HCT116 (cell line): ENCODE data around the gene GABBR1. TPM values are rescaled to one million over a fixed set of nuclear protein-coding genes. Genes with fewer than 3 reads are reported as not detected.

Experiments
- ATAC-seq: fragments of 200-7000 bp; cut with Tn5 transposase; 2 replicates; pipeline ENCODE4 v1.9.1; 2020; ENCODE audit warnings: mild to moderate bottlenecking, moderate library complexity
- BruUV-seq: library from RNA; stranded (reverse); fragments of 400-500 nt; replicated peaks from 2 replicates; lab custom pipeline; 2021; lab: Mats Ljungman, UMichigan
- CTCF ChIA-PET: fragments of 300-600 bp; sonication (Branson Sonifier 250); formaldehyde crosslinking; loops from one replicate; lab custom pipeline; 2021; ENCODE audit warnings: antibody characterized with exemption; lab: Charles Lee
- POLR2A ChIA-PET: fragments of 300-600, 350-600 bp; sonication (Branson Sonifier 250); formaldehyde crosslinking; loops from one replicate; lab custom pipeline; 2021; ENCODE audit warnings: antibody characterized with exemption; lab: Charles Lee
- RAD21 ChIA-PET, 2 experiments: fragments of 300-600 bp; sonication (Branson Sonifier 250); formaldehyde crosslinking; loops; one replicate each; lab custom pipeline; 2023; ENCODE audit warnings: low total read pairs in 2 of 2; ENCODE audit not compliant: uncharacterized antibody in 2 of 2, unreplicated experiment in 2 of 2, low non-redundant PET in 1 of 2; lab: Charles Lee
- DNase-seq: peaks from one replicate; pipeline ENCODE4 v3.0.0-alpha.2; 2010; ENCODE audit warnings: low read depth, low spot score
- H2AFZ ChIP-seq: fragments of 200-600 bp; shearing (Covaris generic), sonication (generic); 2 replicates; pipeline ENCODE4 v1.6.1; 2017; ENCODE audit warnings: low read depth, mixed run types, mixed read lengths, antibody characterized with exemption, low read length; ENCODE audit not compliant: poor library complexity, severe bottlenecking
- H3K27ac ChIP-seq: 2 replicates; pipeline ENCODE4 v1.5.1; 2012; ENCODE audit warnings: low read depth, low read length
- H3K27me3 ChIP-seq: fragments of 200-600 bp; sonication (generic); 2 replicates; pipeline ENCODE4 v1.6.1; 2016; ENCODE audit warnings: mixed run types, low read length, mixed read lengths; ENCODE audit not compliant: insufficient read depth
- H3K36me3 ChIP-seq, 2 experiments: fragments of 200-500 bp in 1 of 2; fragments of 200-600 bp in 1 of 2; sonication (Bioruptor generic) in 1 of 2; sonication (generic) in 1 of 2; 2 replicates each; pipeline versions ENCODE4 v1.5.1 to v1.6.1; 2014 to 2016; ENCODE audit warnings: low read length in 2 of 2, inconsistent platforms in 1 of 2, mixed read lengths in 1 of 2, mixed run types in 1 of 2; ENCODE audit not compliant: insufficient read depth in 2 of 2, control insufficient read depth in 1 of 2
- H3K4me1 ChIP-seq, 2 experiments: fragments of 200-600 bp in 1 of 2; sonication (generic) in 1 of 2; 2 replicates each; pipeline versions ENCODE4 v1.5.1 to v1.6.1; 2012 to 2017; ENCODE audit warnings: low read length in 2 of 2, inconsistent platforms in 1 of 2, mild to moderate bottlenecking in 1 of 2, mixed read lengths in 1 of 2, mixed run types in 1 of 2, moderate library complexity in 1 of 2; ENCODE audit not compliant: insufficient read depth in 2 of 2, control insufficient read depth in 1 of 2
- H3K4me2 ChIP-seq: fragments of 200-600 bp; sonication (generic); 2 replicates; pipeline ENCODE4 v1.6.1; 2017; ENCODE audit warnings: mixed run types, low read length, mixed read lengths
- H3K4me3 ChIP-seq, 2 experiments: fragments of 200-600 bp in 1 of 2; sonication (generic) in 1 of 2; replicated peaks in 1 of 2; 2 replicates each; pipeline ENCODE4 v1.5.1; 2011 to 2016; ENCODE audit warnings: low read length in 2 of 2, control low read depth in 1 of 2, low read depth in 1 of 2, mild to moderate bottlenecking in 1 of 2, mixed read lengths in 1 of 2, mixed run types in 1 of 2
- H3K79me2 ChIP-seq: fragments of 200-600 bp; sonication (generic); 2 replicates; pipeline ENCODE4 v1.6.1; 2017; ENCODE audit warnings: mild to moderate bottlenecking, mixed run types, low read length, moderate library complexity, mixed read lengths; ENCODE audit not compliant: insufficient read depth
- H3K9ac ChIP-seq: fragments of 200-600 bp; sonication (generic); 2 replicates; pipeline ENCODE4 v1.6.1; 2016; ENCODE audit warnings: low read length, mixed read lengths
- H3K9me2 ChIP-seq: fragments of 200-600 bp; sonication (generic), shearing (Covaris generic); 2 replicates; pipeline ENCODE4 v1.6.1; 2017; ENCODE audit warnings: mixed run types, mild to moderate bottlenecking, moderate library complexity; ENCODE audit not compliant: insufficient read depth
- H3K9me3 ChIP-seq, 2 experiments: fragments of 200-500 bp in 1 of 2; fragments of 200-600 bp in 1 of 2; sonication (Bioruptor generic) in 1 of 2; sonication (generic) in 1 of 2; 2 replicates each; pipeline ENCODE4 v1.6.1; 2014 to 2017; ENCODE audit warnings: low read length in 2 of 2, mixed read lengths in 2 of 2, inconsistent platforms in 1 of 2, low read depth in 1 of 2, mild to moderate bottlenecking in 1 of 2, mixed run types in 1 of 2, moderate library complexity in 1 of 2; ENCODE audit not compliant: control insufficient read depth in 1 of 2, insufficient read depth in 1 of 2
- H4K20me1 ChIP-seq: fragments of 200-600 bp; sonication (generic), shearing (Covaris generic); 2 replicates; pipeline ENCODE4 v1.6.1; 2017; ENCODE audit warnings: mixed run types, mild to moderate bottlenecking, moderate library complexity; ENCODE audit not compliant: insufficient read depth
- ATF3 ChIP-seq: IDR thresholded peaks from 2 replicates; pipeline ENCODE4 v1.6.1; 2012
- CTCF ChIP-seq, 3 experiments: fragments of 200-600 bp in 1 of 3; sonication (generic) in 1 of 3; IDR thresholded peaks in 2 of 3; conservative IDR thresholded peaks in 1 of 3; 2 replicates each; pipeline ENCODE4 v1.5.1; 2012 to 2017; ENCODE audit warnings: low read depth in 2 of 3, low read length in 2 of 3, antibody characterized with exemption in 1 of 3, borderline replicate concordance in 1 of 3, control low read depth in 1 of 3, mild to moderate bottlenecking in 1 of 3, mixed read lengths in 1 of 3, mixed run types in 1 of 3, moderate library complexity in 1 of 3; ENCODE audit not compliant: insufficient read depth in 1 of 3
- FOSL1 ChIP-seq: IDR thresholded peaks from 2 replicates; pipeline ENCODE4 v1.6.1; 2012; ENCODE audit warnings: low read depth
- POLR2A ChIP-seq: IDR thresholded peaks from 2 replicates; pipeline ENCODE4 v1.7.0; 2011; ENCODE audit warnings: borderline replicate concordance; ENCODE audit not compliant: insufficient read depth, insufficient read length; ENCODE audit errors: extremely low read depth
- RAD21 ChIP-seq: IDR thresholded peaks from 2 replicates; pipeline ENCODE4 v1.6.1; 2012; ENCODE audit warnings: low read depth, mild to moderate bottlenecking
- SP1 ChIP-seq: IDR thresholded peaks from 2 replicates; pipeline ENCODE4 v1.6.1; 2012; ENCODE audit warnings: low read depth
- SRF ChIP-seq: IDR thresholded peaks from 2 replicates; pipeline ENCODE4 v1.6.1; 2012; ENCODE audit warnings: low read depth
- YY1 ChIP-seq: IDR thresholded peaks from 2 replicates; pipeline ENCODE4 v1.6.1; 2011; ENCODE audit warnings: low read length, low read depth, moderate library complexity, mild to moderate bottlenecking; ENCODE audit not compliant: insufficient replicate concordance; ENCODE audit errors: extremely low read depth
- ZNF274 ChIP-seq: fragments of 200-500 bp; sonication (Bioruptor generic); IDR thresholded peaks from 2 replicates; pipeline ENCODE4 v1.6.1; 2014; ENCODE audit warnings: mild to moderate bottlenecking, low read depth, low read length, inconsistent platforms
- intact Hi-C: fragments of 100-400 bp; cut with micrococcal nuclease; formaldehyde crosslinking; loops from 2 replicates; pipeline ENCODE4 v1.10.0; 2022
- total RNA-seq: library from RNA; stranded (reverse); gene quantifications from one replicate; pipeline ENCODE4 v1.2.1, GENCODE V29; 2021; ENCODE audit not compliant: unreplicated experiment
- TF ChIP-seq, protein P1 (sequence below): IDR thresholded peaks from 2 replicates; pipeline ENCODE4 v1.6.1; 2012; ENCODE audit warnings: low read depth

The GABBR1 gene
- total RNA-seq, 1 experiment from 2014 or later = 43.4 TPM

GRCh38 chr6:29678114-29678513 is 45.1 kb upstream of the GABBR1 start (continued):
- no peak for TF ChIP-seq CTCF (IDR thresholded peaks at IDR 0.05 in 2 of 3, conservative IDR thresholded peaks at IDR 0.05 in 1 of 3; ENCODE audit: borderline replicate concordance in 1 of 3, insufficient read depth in 1 of 3, low read depth in 2 of 3, low read length in 2 of 3)
- TF ChIP-seq, all 23 proteins: peak for 3

DNA sequence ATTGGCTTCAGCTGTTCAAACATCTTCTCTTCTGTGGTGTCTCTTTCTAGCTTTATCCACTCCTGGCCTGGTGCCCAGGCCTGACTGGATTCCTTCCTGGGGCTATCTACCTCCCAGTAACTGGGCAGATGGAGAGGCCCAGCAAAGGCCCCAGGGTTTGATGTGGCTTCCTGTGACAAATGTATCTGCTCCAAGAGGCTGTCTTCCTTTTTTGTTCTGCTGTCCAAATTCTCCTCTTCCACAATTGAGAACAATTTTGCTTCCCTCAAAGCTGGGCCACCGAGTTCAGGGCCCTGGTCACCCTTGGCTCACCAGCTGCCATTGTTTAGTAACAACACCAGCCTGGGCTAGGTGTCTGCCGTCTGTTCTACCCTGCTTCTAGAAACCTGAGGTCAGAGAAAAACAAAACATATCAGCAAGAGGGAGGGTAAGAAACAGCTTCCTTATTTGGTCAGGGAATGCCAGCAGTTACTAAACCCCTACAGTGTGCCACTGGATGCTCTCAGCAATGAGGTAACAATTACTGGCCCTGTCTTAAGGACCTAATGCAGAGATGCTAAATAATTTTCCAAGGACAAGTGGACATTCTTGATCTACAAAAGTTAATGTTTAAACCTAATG is 44.1 kb upstream of the GABBR1 start:
- Histone ChIP-seq H3K27me3 (no peaks in the 10 kb centered on the region), H3K9me2 (no peaks in the 10 kb centered on the region), H2AFZ (no peak overlapping the region), H3K9ac (no peak overlapping the region), H3K4me2 (no peak overlapping the region), H3K4me3 (no peak overlapping the region), H3K36me3 (no peaks in the 10 kb centered on the region)
- CTCF ChIA-PET = interaction anchor here (0.7 to 2.8 kb wide), 5 partner anchors 20 to 27 kb away, joined by 3 to 11 read pairs (median 5); no protein-coding TSS in a partner anchor
- DNase-seq (no peak), ATAC-seq (no peak)
- POLR2A ChIA-PET = no interaction called here
- no TSS peak for BruUV-seq
- TF ChIP-seq ZNF274 (no peak), SRF (0 out of 2 replicates have a peak, but pooled peaks have one; percentile 14)
- TF ChIP-seq, all 23 proteins: peak for 1
- intact Hi-C loops = no loop called here
- H3K27ac ChIP-seq = no peak overlapping the region
- RAD21 ChIA-PET = no interaction called here
- H3K9me3 ChIP-seq = no peaks in the 10 kb centered on the region
- peaks cover 0 to 7% of the 10 kb centered on the region in 2 experiments; a peak in 1 of 4 replicates for H3K4me1 ChIP-seq
- H4K20me1 ChIP-seq = no peaks in the 10 kb centered on the region
- no peaks in the 10 kb centered on the region for H3K79me2 ChIP-seq

GRCh38 chr6:29675561-29675960 is 42.6 kb upstream of the GABBR1 start:
- BruUV-seq = no TSS peak
- Histone ChIP-seq H3K9me3 (no peaks in the 10 kb centered on the region), H3K4me3 (no peak overlapping the region), H3K27ac (no peak overlapping the region), H4K20me1 (no peaks in the 10 kb centered on the region), H3K4me2 (no peak overlapping the region), H3K36me3 (no peaks in the 10 kb centered on the region), H3K79me2 (no peaks in the 10 kb centered on the region), H3K9ac (no peak overlapping the region), H3K9me2 (no peaks in the 10 kb centered on the region), H3K4me1 (peaks cover 0 to 7% of the 10 kb centered on the region in 2 experiments; a peak in 1 of 4 replicates), H2AFZ (no peak overlapping the region), H3K27me3 (no peaks in the 10 kb centered on the region)
- intact Hi-C loops = no loop called here
- CTCF ChIA-PET = interaction anchor here (1.7 kb wide), 1 partner anchor 22 kb away, joined by 6 read pairs; no protein-coding TSS in a partner anchor
- POLR2A ChIA-PET = no interaction called here
- RAD21 ChIA-PET = interaction anchor here (0.7 kb wide), 2 partner anchors 21 to 809 kb away, joined by 4 to 7 read pairs; no protein-coding TSS in a partner anchor
- DNase-seq (no peak), ATAC-seq (no peak)
- TF ChIP-seq SP1 (no peak), POLR2A (no peak), ATF3 (no peak), YY1 (no peak), FOSL1 (no peak), RAD21 (no peak)
- TF ChIP-seq, protein P1, sequence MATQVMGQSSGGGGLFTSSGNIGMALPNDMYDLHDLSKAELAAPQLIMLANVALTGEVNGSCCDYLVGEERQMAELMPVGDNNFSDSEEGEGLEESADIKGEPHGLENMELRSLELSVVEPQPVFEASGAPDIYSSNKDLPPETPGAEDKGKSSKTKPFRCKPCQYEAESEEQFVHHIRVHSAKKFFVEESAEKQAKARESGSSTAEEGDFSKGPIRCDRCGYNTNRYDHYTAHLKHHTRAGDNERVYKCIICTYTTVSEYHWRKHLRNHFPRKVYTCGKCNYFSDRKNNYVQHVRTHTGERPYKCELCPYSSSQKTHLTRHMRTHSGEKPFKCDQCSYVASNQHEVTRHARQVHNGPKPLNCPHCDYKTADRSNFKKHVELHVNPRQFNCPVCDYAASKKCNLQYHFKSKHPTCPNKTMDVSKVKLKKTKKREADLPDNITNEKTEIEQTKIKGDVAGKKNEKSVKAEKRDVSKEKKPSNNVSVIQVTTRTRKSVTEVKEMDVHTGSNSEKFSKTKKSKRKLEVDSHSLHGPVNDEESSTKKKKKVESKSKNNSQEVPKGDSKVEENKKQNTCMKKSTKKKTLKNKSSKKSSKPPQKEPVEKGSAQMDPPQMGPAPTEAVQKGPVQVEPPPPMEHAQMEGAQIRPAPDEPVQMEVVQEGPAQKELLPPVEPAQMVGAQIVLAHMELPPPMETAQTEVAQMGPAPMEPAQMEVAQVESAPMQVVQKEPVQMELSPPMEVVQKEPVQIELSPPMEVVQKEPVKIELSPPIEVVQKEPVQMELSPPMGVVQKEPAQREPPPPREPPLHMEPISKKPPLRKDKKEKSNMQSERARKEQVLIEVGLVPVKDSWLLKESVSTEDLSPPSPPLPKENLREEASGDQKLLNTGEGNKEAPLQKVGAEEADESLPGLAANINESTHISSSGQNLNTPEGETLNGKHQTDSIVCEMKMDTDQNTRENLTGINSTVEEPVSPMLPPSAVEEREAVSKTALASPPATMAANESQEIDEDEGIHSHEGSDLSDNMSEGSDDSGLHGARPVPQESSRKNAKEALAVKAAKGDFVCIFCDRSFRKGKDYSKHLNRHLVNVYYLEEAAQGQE = no peak
